ENCODE data around the gene NDOR1.

NDOR1 gene

DNA sequence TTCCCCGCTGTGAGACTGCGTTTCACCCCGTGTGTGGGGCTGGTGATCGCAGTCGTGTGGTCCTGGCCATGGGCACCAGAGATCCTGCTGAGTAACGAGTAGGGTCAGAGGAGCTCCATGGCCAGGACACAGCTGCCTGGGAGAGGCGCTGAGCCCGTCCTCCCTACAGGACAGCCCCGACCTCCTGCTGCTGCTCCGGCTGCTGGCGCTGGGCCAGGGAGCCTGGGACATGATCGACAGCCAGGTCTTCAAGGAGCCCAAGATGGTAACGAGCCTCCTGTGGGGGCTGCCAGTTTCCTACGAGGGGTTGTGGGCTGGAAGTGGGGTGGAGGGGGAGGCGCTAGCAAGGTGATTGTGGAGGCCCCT lies 60.6 kb downstream of the NDOR1 start:
- DNase-seq = no peak

Data from effector CD4-positive, alpha-beta T cell (primary cell).